ENCODE data around the gene LTB4R2.

GRCh38 chr14:24347134-24347533 is 37.2 kb downstream of the LTB4R2 start:
- TF ChIP-seq POLR2AphosphoS5 (IDR thresholded peaks at IDR 0.05) (no peak), CTCF (IDR thresholded peaks at IDR 0.05) (no peak)

All from suprapubic skin (tissue), 3 donors.